OCI-LY1 (cell line): ENCODE data around the gene TEX261.

ENCODE experiments used
- H2AFZ ChIP-seq: fragments of 200-600 bp; sonication (generic), shearing (Covaris generic); 2 replicates; pipeline ENCODE4 v1.6.0; 2014; ENCODE audit warnings: antibody characterized with exemption, mild to moderate bottlenecking, low read length
- H3F3A ChIP-seq: fragments of 200-600 bp; sonication (generic), shearing (Covaris generic); 2 replicates; pipeline ENCODE4 v1.6.0; 2014; ENCODE audit warnings: mild to moderate bottlenecking, antibody characterized with exemption, low read length, moderate library complexity; ENCODE audit not compliant: insufficient read depth
- H3K27ac ChIP-seq: fragments of 200-600 bp; sonication (generic); 2 replicates; pipeline ENCODE4 v1.5.1; 2014; ENCODE audit warnings: low read length, mixed run types, mild to moderate bottlenecking, low read depth; ENCODE audit not compliant: poor library complexity, severe bottlenecking
- H3K27me3 ChIP-seq: fragments of 200-600 bp; sonication (generic); 2 replicates; pipeline ENCODE4 v1.6.0; 2014; ENCODE audit warnings: antibody characterized with exemption, mild to moderate bottlenecking, low read length, moderate library complexity; ENCODE audit not compliant: insufficient read depth
- H3K36me3 ChIP-seq: fragments of 200-600 bp; sonication (generic); 2 replicates; pipeline ENCODE4 v1.6.1; 2014; ENCODE audit warnings: mild to moderate bottlenecking, antibody characterized with exemption, low read length, moderate library complexity, mixed read lengths; ENCODE audit not compliant: insufficient read depth
- H3K4me1 ChIP-seq: fragments of 200-600 bp; sonication (generic); 2 replicates; pipeline ENCODE4 v1.5.1; 2014; ENCODE audit warnings: mild to moderate bottlenecking, low read length, moderate library complexity; ENCODE audit not compliant: insufficient read depth, severe bottlenecking
- H3K4me2 ChIP-seq: fragments of 200-600 bp; sonication (generic), shearing (Covaris generic); 2 replicates; pipeline ENCODE4 v1.6.1; 2014; ENCODE audit warnings: low read length
- H3K4me3 ChIP-seq: fragments of 200-600 bp; sonication (generic); 2 replicates; pipeline ENCODE4 v1.5.1; 2014; ENCODE audit warnings: low read length, low read depth, mild to moderate bottlenecking, mixed read lengths; ENCODE audit not compliant: poor library complexity, severe bottlenecking
- H3K79me2 ChIP-seq: fragments of 200-600 bp; shearing (Covaris generic); 2 replicates; pipeline ENCODE4 v1.6.1; 2016; ENCODE audit warnings: mixed run types, low read length, mixed read lengths; ENCODE audit not compliant: insufficient read depth
- H3K9ac ChIP-seq: fragments of 200-600 bp; sonication (generic), shearing (Covaris generic); 2 replicates; pipeline ENCODE4 v1.6.1; 2014; ENCODE audit warnings: mild to moderate bottlenecking, low read length, mixed read lengths
- H3K9me2 ChIP-seq: fragments of 200-600 bp; sonication (generic), shearing (Covaris generic); 2 replicates; pipeline ENCODE4 v1.6.1; 2014; ENCODE audit warnings: low read depth, mild to moderate bottlenecking, low read length, mixed read lengths
- H3K9me3 ChIP-seq: fragments of 200-600 bp; shearing (Covaris generic); 2 replicates; pipeline ENCODE4 v1.6.1; 2014; ENCODE audit warnings: low read length, mixed read lengths
- H4K20me1 ChIP-seq: fragments of 200-600 bp; sonication (generic), shearing (Covaris generic); 2 replicates; pipeline ENCODE4 v1.6.0; 2016; ENCODE audit warnings: mild to moderate bottlenecking, low read length; ENCODE audit not compliant: insufficient read depth
- CTCF ChIP-seq: fragments of 200-600 bp; sonication (generic), shearing (Covaris generic); IDR thresholded peaks from 2 replicates; pipeline ENCODE4 v1.5.1; 2017; ENCODE audit warnings: mild to moderate bottlenecking, antibody characterized with exemption, low read length, moderate library complexity, mixed read lengths
- EZH2 ChIP-seq: fragments of 200-600 bp; sonication (generic), shearing (Covaris generic); IDR thresholded peaks from 2 replicates; pipeline ENCODE4 v1.8.0; 2017; ENCODE audit warnings: borderline replicate concordance, mixed run types, mild to moderate bottlenecking, antibody characterized with exemption, low read length, moderate library complexity, mixed read lengths

The TEX261 gene

GRCh38 chr2:71008342-71008741 lies 13.7 kb upstream of the TEX261 start:
- H3K9ac ChIP-seq = no peak overlapping the region
- TF ChIP-seq EZH2 (no peak), CTCF (no peak)
- no peak overlapping the region for H3K4me3 ChIP-seq
- no peaks in the 10 kb centered on the region for H3K9me2 ChIP-seq
- H3K79me2 ChIP-seq = no peaks in the 10 kb centered on the region
- H2AFZ ChIP-seq = no peak overlapping the region
- H3K36me3 ChIP-seq = no peaks in the 10 kb centered on the region
- no peaks in the 10 kb centered on the region for H3K27me3 ChIP-seq
- no peak overlapping the region for H3K27ac ChIP-seq
- H4K20me1 ChIP-seq = no peaks in the 10 kb centered on the region
- no peak overlapping the region for H3K4me2 ChIP-seq
- H3K4me1 ChIP-seq = no peaks in the 10 kb centered on the region
- H3F3A ChIP-seq = no peaks in the 10 kb centered on the region
- H3K9me3 ChIP-seq = no peaks in the 10 kb centered on the region

GRCh38 chr2:71006955-71007799 lies 12.5 kb upstream of the TEX261 start:
- H3K4me3 ChIP-seq = no peak overlapping the region
- H3K36me3 ChIP-seq = no peaks in the 10 kb centered on the region
- no peaks in the 10 kb centered on the region for H3K27me3 ChIP-seq
- no peaks in the 10 kb centered on the region for H3F3A ChIP-seq
- H3K79me2 ChIP-seq = no peaks in the 10 kb centered on the region
- H4K20me1 ChIP-seq = no peaks in the 10 kb centered on the region
- H3K9ac ChIP-seq = no peak overlapping the region
- no peaks in the 10 kb centered on the region for H3K9me3 ChIP-seq
- H3K4me1 ChIP-seq = no peaks in the 10 kb centered on the region
- TF ChIP-seq CTCF (no peak), EZH2 (no peak)
- no peak overlapping the region for H2AFZ ChIP-seq
- H3K4me2 ChIP-seq = no peak overlapping the region
- no peak overlapping the region for H3K27ac ChIP-seq
- no peaks in the 10 kb centered on the region for H3K9me2 ChIP-seq

GRCh38 chr2:71006323-71006722 lies 11.7 kb upstream of the TEX261 start:
- Histone ChIP-seq H3F3A (no peaks in the 10 kb centered on the region), H3K4me1 (peaks cover 3% of the 10 kb centered on the region), H3K9me2 (no peaks in the 10 kb centered on the region), H3K4me2 (no peak overlapping the region), H3K79me2 (no peaks in the 10 kb centered on the region), H2AFZ (no peak overlapping the region), H3K27me3 (no peaks in the 10 kb centered on the region), H3K4me3 (no peak overlapping the region), H3K36me3 (no peaks in the 10 kb centered on the region), H3K9me3 (no peaks in the 10 kb centered on the region), H4K20me1 (no peaks in the 10 kb centered on the region), H3K27ac (no peak overlapping the region), H3K9ac (no peak overlapping the region)
- TF ChIP-seq CTCF = no peak
- no peak for TF ChIP-seq EZH2
